NB4 (cell line): ENCODE results near the gene XDH.

Experiments used
- DNase-seq: peaks from one replicate; pipeline ENCODE4 v3.0.0; 2010; ENCODE audit warnings: low read depth
- H3K4me3 ChIP-seq: one replicate; pipeline ENCODE4 v1.5.1; 2011; ENCODE audit warnings: mild to moderate bottlenecking, low read depth, low read length, moderate library complexity
- MAX ChIP-seq: IDR thresholded peaks from 2 replicates; pipeline ENCODE4 v1.6.1; 2011; ENCODE audit warnings: low read depth, low read length
- MYC ChIP-seq: IDR thresholded peaks from 2 replicates; pipeline ENCODE4 v1.6.1; 2011; ENCODE audit warnings: low read depth, low read length
- POLR2A ChIP-seq: IDR thresholded peaks from 2 replicates; pipeline ENCODE4 v1.6.1; 2011; ENCODE audit warnings: mild to moderate bottlenecking; ENCODE audit not compliant: insufficient read length; ENCODE audit errors: extremely low read depth
- TF ChIP-seq, protein P1 (sequence below): IDR thresholded peaks from one replicate; pipeline ENCODE4 v1.5.1; 2012; ENCODE audit warnings: low read depth, low read length

XDH gene

DNA sequence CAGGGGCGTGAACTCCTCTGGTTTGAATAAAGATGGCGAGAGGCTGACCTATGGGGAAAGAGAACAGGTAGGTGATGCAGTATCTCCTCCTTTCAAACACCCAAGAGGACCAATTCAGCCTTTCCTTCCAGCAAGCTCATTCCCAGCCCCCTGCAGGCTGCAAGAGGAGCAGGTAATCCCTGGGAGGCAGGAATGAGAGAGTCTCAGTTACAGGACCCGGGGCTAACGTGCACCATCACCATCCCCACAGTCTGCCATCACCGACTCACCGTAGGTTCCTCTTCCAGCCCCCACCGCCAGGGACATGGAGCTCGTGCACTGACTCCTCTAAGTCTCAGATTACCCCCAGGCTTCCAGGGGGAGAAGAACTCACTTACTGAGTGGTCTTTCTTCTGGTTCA, 26.7 kb downstream of the XDH start:
- no peak overlapping the region for H3K4me3 ChIP-seq
- TF ChIP-seq, protein P1, sequence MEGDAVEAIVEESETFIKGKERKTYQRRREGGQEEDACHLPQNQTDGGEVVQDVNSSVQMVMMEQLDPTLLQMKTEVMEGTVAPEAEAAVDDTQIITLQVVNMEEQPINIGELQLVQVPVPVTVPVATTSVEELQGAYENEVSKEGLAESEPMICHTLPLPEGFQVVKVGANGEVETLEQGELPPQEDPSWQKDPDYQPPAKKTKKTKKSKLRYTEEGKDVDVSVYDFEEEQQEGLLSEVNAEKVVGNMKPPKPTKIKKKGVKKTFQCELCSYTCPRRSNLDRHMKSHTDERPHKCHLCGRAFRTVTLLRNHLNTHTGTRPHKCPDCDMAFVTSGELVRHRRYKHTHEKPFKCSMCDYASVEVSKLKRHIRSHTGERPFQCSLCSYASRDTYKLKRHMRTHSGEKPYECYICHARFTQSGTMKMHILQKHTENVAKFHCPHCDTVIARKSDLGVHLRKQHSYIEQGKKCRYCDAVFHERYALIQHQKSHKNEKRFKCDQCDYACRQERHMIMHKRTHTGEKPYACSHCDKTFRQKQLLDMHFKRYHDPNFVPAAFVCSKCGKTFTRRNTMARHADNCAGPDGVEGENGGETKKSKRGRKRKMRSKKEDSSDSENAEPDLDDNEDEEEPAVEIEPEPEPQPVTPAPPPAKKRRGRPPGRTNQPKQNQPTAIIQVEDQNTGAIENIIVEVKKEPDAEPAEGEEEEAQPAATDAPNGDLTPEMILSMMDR = no peak
- TF ChIP-seq POLR2A (no peak), MYC (no peak), MAX (no peak)
- DNase-seq = no peak

DNA sequence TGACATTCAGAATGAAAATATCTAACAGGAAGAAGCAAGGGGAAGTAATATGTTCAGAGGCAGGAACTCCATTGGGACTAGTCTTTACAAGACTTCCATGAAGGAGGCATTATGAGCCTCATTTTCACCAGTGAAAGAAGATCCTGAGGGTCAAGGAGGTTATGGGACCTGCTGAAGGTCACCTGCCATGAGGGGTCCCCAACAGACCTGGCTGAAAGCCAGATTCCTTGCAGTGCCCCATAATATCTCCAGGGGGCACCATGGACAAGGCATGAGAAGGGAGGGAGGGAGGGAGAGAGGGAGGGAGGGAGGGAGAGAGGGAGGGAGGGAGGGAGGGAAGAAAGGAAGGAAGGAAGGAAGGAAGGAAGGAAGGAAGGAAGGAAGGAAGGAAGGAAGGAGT, 27.9 kb downstream of the XDH start:
- TF ChIP-seq POLR2A = no peak
- TF ChIP-seq MAX = no peak
- TF ChIP-seq, protein P1 = no peak
- no peak for TF ChIP-seq MYC
- no peak for DNase-seq
- no peak overlapping the region for H3K4me3 ChIP-seq

DNA sequence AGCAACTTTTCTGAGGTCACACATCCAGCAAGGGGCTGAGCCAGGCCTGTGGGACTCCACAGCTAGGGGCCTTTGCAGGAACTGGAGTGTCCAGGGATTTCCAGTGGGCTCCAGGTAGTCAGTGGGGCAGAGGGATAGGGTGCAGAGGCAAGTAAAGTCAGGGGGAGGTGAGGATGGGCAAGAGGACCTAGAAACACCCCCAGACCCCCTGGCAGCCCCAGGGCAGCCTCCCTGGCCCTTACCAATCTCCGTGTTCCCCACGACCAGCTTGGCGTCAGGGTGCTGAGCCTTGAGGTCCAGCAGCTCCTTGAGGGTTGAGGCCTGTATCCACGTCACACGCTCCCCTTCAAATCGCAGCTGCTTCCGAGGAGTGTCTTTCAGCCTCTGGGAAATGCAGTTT, 28.4 kb downstream of the XDH start:
- TF ChIP-seq, protein P1 = no peak
- H3K4me3 ChIP-seq = no peak overlapping the region
- no peak for DNase-seq

DNA sequence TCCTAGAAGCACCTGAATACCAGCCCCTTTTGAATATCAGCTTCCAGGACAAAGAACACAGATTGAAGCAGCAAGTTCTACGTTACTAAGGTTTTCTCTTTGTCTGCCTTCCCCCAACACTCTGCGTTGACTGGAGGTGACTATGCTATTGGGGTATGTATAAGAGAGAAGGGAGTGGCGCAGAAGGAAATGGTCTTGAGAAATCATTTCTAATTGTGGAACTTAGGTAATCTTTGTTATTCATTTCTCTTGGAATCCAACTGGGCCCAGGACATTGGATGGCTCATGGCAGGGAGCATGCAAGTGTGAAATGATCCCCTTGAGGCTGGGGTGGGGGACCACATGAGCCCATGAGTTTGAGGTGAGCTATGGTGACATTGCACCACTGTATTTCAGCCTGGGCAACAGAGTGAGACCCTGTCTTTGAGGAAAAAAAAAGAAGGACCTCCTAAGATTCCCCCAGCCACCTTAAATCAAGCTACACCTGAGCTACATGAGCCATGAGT, 29.7 kb downstream of the XDH start:
- TF ChIP-seq MYC (no peak), POLR2A (no peak), MAX (no peak)
- peak; percentile 37 for DNase-seq
- H3K4me3 ChIP-seq = no peak overlapping the region

DNA sequence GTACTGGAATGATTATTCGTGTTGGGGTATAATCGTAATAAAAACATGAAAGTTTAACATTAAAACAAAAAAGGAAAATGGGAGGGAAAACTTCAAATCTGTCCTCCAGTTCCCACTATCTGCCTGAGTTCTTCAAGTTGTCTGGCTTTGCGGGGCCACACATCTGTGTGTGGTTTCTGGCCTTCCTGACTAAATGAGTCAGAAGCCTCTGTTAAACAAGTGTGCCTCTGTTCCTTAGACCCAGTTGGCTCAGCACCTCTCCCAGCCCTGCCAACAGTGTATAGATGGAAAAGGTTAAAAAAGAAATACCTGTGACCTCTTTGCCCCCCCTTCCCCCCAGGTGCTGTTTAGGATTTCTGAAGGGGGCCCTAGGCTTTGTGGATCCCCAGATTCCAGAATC, 30.2 kb downstream of the XDH start:
- TF ChIP-seq POLR2A = no peak
- TF ChIP-seq, protein P1 = no peak
- no peak for TF ChIP-seq MAX
- TF ChIP-seq MYC = no peak
- DNase-seq = peak; percentile 55
- H3K4me3 ChIP-seq = no peak overlapping the region

DNA sequence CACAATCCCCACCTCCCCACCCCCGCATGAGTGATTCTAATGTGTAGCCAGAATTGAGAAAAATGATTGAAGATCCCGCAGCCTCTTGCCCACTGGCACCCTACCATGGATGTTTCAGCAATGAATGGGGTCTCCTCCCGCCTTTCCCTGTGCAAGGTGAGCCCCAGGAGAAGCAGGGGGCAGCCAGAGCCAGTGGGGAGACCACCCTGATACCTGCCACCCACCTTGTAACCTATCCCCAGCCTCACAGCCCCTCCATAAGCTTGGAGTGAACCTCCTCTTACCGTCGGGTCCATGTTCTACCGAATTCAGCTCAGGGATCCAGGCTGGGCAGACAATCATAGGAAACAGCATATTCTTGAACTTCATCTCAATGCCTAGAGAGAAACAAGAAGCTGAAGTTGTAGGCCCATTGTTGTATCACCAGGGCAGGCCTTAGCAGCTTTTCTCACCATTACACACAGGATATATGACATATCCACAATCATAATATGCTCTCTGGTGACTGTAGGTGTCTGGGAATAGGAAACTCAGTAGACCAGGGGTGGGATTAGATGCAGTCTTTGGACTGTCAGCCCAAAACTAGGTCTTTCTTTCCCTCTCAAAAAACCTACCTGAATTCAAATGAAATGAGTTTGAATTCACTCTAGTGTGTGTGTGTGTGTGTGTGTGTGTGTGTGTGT, 30.9 kb downstream of the XDH start:
- TF ChIP-seq POLR2A (no peak), MYC (no peak), MAX (no peak)
- TF ChIP-seq, protein P1 = no peak
- DNase-seq = no peak
- no peak overlapping the region for H3K4me3 ChIP-seq
